GM21526 (cell line): ENCODE results near the gene ATP6V1B1.
"Not testable (repeated sequence)": the region's sequence is repeated elsewhere in the genome, so short reads cannot be mapped to it uniquely, and the experiment has no call there.

Experiments
- ATAC-seq: cut with Tn5 transposase; IDR thresholded peaks from one replicate; pipeline ENCODE4 v1.9.1; 2021; ENCODE audit warnings: moderate library complexity; ENCODE audit not compliant: unreplicated experiment, low FRiP score

Gene ATP6V1B1

DNA sequence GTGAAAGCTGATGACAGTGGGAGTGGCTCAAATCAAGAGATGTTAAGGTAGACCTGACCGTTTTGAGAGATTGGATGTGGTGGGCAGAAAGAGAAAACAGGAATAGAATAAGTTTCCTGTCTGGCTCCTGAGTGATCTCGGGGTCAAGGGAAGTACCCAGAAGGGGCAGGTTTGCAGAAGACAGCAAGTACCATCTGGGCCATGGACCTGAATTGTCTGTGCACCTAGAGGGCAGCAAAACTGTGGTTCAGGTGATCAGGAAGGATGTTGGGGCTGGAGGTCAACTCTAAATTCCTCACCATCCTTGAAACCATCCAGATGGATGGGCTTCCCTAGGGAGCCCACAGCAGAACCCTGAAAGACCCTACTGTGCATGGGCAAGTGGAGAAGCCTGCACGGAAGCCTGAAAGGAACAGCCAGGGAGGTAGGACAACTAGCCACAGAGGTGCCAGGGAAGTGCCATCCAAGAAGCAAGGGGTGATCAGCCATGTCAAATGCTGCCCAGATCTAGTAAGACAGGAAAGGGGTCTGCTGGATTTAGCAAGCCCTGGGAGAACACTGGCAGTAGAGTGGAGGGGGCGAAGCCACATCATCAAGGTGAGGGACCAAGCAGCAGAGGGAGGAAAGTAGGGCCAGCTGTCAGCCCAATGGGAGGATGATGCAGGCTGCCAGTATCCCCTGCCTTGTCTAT, 50.9 kb downstream of the ATP6V1B1 start:
- no peak for ATAC-seq

DNA sequence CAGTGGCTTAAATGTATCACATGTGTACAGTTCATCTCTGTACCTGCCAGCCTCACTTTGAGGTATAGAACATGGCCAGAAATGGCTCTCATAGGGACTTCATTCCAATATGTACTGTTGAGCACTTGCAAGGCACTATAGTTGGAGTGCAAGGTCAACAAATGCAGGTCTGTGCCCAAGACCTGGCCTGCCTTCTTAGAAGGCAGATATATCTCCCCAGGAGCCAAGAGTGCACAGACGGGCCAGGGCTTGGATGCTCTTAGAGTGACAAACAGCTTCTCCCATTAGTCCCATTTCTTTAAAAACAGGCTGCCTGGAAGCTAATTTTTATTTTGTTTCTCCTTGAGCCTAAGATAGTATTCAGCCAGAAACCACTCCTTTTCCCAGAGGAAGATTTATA, 51.7 kb downstream of the ATP6V1B1 start:
- ATAC-seq = no peak

DNA sequence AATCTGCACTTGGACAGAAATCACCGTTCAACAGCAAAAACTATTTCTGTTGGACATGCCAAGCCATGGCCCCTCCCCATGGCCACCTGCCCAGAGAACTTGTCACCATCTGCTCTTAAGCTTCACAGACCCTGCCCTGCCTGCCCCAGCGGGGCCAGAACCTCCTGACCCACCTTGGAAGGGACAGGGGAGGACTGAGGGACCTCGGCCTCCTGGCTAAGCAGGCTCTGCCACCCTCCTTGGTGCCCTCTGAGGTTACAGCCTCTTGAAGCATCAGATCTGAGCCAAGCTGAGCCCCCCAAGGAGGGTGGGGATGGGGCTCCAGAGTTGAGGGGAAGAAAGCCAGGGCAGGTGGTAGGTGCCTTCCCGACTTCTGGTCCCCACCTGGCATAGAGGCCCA, 52.5 kb downstream of the ATP6V1B1 start:
- no peak for ATAC-seq

DNA sequence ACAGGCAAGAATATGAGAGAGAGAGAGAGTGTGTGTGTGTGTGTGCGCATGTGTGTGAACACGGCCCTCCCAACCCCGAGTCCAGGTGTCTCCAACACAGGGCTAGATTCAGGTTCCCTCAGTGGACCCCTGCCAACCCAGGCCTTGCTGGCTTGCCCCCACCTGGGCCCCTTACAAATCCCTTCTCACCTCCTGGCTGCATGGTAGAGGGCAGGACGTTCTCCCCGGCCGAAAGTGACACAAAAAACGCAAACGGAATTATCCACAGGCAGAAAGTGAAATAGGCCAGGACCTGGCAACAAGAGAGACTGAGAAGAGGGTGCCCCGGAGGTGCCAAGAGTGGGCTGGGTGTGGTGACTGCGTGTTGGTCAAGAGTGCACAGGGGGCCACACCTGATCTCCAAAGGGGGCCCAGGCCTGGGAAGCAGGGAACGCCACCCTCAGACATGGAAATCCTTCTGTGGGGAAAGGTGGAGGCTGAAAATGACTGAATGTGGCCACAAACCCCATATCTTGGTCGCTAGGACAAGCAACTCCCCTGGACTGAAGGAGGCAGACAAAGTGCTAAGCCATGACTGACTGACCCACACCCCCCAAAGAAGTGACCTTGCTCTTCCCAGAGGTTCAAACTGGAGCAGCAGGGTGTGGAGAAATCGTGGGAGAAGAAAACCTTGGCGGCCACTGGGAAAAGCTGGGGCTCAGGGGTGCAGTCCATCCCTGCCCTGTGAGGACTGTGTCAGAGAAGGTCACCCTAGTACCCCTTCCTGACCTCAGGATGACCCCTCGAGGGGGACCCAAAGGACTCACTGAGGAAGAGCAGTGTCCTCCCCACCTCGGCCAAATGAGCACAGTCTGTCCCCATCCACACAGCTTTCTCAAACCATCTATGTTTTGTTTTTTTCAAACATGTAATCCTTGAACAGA, 53.3 kb downstream of the ATP6V1B1 start:
- no peak for ATAC-seq

GRCh38 chr2:70990216-70990615, 54.5 kb downstream of the ATP6V1B1 start:
- no peak for ATAC-seq

DNA sequence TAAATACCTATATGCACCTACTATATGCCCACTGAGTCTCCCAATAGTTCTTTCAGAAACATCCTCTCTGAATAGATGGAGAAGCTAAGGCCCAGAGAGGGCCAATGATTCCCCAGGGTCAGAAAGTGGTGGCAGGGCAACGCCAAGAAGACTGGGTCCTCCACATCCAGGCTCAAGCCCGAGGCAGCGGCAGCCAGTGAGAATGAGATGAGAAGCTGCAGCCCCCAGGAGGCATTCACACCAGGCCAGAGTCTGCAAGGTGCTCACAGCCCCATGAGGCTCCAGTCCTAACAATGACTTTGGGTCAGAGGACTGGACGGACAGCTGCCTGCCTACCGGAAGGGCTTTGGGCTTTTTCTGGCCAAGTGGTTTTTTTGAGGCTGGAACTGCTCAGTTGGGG, 55.4 kb downstream of the ATP6V1B1 start:
- ATAC-seq = no peak

DNA sequence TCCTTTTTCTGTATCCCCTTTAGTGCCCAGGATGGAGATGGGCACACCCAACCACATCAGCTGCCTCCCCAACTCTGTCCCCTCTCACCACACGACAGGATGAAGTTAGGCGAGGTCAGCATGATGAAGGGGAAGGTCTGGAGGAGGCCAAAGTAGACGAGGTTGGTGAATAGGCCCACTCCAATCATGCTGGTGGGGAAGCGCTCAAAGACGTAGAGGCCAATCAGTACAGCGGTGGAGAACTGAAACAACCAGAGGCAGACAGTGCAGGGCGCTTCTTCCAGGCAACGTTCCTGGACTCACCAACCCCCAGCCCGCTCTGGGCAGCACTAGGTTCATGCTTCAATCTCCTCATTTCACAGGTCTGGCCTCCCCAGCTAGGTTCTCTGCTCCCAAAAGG, 56.0 kb downstream of the ATP6V1B1 start:
- no peak for ATAC-seq

DNA sequence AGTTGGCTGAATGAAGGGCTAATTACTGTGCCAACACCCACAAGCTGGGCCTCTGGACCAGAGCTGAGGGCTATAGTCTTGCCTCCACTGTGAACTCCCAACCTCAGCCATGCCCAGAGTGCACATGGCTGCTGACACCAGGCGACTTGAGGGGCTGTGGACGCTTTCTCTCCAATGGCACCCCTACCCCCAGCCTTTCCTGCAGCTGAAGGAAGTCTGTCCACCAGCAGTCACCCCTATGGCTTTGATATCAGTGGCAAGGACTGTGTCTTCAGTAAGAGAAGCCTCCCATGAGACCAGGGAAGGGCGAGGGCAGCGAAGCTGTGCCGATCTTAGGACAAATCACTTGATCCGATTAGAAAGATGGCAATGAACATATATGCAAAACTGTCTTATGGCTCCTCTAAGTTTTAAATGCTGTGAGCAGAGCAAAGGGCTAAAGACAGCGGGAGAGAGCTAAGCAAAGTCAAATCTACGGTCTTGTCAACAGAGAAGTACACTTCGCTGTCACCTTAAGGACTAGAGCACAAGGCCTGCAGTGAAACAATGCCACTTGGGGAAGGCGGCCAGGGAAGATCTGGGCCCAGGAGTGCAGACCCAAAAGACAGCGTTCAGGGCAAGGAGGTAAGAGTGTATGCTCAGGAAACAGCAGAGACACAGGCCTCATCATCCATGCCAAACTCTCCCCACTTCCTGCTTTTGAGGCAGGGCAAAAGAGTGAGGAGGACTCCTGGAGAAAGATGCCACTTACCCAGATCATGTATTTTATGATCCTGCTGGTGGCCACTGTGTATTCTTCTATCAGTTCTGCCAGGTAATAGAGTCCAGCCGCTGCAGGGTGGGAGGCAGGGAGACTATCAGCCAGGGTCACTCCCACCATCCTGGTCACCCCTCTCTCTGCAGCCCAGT, 57.5 kb downstream of the ATP6V1B1 start:
- ATAC-seq = no peak

GRCh38 chr2:70994009-70994698, 58.5 kb downstream of the ATP6V1B1 start:
- ATAC-seq = peak; percentile 28

DNA sequence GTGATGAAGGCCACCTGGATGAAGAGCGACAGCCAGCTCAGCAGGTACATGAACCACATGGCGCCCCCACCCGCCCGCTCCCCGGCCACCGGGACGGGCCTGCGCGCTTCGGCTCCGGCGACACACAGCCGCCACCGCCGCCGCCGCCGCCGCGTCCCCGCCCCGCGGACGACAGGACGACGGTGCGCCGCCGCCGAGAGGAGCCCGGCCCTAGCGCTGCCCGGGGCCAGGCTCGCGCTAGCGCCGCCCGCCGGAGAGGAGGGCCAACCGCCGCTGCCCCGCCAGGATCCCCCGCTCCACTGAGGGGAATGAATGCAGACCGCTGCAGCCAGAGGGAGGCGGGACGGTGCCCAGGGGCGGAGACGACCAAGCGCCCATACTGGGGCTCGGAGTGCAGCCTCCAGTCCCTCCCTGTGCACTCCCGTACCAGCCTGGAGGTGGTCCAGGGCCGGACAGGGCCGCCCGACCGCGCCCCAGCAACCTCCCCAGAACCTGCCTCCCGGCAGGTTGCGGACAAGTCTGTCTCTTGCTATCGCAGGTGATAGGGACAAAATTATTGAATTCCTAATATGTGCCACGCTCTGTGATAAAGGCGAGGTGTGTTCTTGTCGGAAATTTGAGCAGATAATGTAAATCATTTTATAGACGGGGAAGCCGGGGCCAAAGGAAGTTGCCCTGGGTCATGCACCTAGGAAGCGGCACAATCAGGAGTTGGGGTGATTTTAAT, 59.2 kb downstream of the ATP6V1B1 start, which contains the start of gene TEX261:
TEX261 (minus strand) TSS at position 175 of the 727 bp plus-strand sequence; CDS start at position 59, 116 bp downstream.
- peak; percentile 94 for ATAC-seq

GRCh38 chr2:70995426-70995729, 59.7 kb downstream of the ATP6V1B1 start:
- peak; percentile 47 for ATAC-seq

GRCh38 chr2:70998885-70999284, 63.2 kb downstream of the ATP6V1B1 start:
- not testable (repeated sequence) for ATAC-seq

GRCh38 chr2:70999362-70999761, 63.7 kb downstream of the ATP6V1B1 start:
- no peak for ATAC-seq

GRCh38 chr2:70999931-71000330, 64.2 kb downstream of the ATP6V1B1 start:
- not testable (repeated sequence) for ATAC-seq

DNA sequence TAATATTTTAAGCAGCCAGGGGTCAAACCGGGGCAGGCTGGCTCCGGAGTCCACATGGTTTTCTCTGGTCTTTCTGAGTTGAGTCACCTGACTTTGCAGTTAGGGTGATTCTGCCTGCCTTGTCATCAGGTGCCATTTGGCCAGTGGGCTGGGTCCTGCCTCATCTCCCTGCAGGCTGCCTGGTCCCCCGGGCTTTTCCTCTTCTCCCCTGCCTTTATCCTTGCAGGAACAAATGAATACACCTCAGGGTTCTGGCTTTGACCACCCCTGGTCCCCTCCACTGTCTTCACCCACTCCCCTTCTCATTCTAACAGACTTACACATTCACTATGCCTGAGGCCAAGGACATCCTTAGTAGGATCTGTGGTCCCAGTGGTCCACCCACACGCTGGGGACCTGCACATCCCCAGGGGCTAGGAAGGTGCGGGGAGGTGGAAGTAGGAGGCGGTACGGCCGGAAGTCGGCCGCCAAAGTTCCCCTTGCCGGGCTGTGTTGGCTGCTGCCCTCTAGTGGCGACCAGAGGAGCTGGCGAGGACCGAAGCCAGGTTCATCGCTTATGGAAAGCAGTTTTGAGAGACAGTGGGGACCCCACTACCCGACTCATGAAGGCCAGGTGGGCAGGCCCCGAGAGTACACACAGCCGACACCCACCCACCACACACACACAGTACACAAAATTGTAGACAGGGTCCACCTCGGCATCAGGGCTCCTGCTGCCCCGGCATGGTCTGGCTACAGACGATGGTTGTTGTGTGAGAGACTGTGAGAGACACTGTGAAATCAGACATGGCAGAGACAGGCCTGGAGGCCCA, 65.3 kb downstream of the ATP6V1B1 start:
- ATAC-seq = peak; percentile 84

- no peak for ATAC-seq
Observed at GRCh38 chr2:71001592-71001927, 65.9 kb downstream of the ATP6V1B1 start.

GRCh38 chr2:71001981-71002570, 66.4 kb downstream of the ATP6V1B1 start:
- no peak for ATAC-seq

DNA sequence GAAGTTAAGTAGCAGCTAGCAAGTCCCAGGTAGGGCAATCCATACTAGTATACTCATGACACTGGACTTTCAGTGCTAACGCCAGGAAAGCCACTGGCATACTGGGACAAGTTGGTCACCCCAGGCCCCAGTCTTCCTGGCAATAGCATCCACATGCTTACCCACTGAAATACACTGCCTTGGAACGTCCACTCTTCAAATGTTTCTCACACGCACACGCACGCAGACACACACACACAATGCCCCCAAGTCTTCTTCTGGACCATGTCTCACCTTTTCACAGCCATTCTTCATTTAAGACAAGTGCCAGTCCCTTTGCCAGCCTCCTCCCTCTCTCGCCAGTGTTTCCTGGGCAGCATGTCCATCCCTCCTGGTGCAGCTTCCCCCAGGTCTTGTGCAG, 67.7 kb downstream of the ATP6V1B1 start:
- no peak for ATAC-seq
